ENCODE results near the gene CYTH4.
"Not testable (repeated sequence)": the region's sequence is repeated elsewhere in the genome, so short reads cannot be mapped to it uniquely, and the experiment has no call there.

Gene CYTH4, protein sequence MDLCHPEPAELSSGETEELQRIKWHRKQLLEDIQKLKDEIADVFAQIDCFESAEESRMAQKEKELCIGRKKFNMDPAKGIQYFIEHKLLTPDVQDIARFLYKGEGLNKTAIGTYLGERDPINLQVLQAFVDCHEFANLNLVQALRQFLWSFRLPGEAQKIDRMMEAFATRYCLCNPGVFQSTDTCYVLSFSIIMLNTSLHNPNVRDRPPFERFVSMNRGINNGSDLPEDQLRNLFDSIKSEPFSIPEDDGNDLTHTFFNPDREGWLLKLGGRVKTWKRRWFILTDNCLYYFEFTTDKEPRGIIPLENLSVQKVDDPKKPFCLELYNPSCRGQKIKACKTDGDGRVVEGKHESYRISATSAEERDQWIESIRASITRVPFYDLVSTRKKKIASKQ

DNA sequence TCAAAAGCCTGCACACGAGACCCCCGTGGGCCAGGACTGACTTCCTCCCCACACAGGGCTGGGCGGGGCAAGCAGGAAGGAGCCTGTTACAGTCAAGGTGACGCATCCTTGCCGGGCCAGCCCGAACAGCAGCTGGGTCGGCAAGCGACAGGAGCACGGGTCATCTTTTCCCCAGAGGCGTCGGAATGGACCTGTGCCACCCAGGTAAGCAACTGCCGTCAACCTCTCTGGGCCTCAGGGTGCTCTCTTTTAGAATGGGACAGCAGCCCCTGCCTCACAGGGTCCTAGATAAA lies at the start of gene CYTH4:
Gene CYTH4, plus strand, starts transcription at position 124 of the 293 bp plus-strand sequence. Its CDS starts 62 bp downstream, at position 186.
- no peak for DNase-seq

DNA sequence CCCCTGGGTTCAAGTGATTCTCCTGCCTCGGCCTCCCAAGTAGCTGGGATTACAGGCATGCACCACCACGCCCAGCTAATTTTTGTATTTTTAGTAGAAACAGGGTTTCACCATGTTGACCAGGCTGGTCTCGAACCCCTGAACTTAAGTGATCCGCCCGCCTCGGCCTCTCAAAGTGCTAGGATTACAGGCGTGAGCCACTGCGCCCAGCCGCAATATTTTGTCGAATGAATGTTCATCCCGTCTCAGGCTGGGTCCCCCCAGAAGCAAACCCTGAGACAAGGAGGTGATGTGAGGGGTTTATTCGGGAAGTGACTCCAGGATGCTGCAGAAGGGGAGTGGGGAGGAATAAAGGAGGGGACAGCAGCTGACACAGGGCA lies 48.9 kb upstream of the CYTH4 start:
- DNase-seq, result not testable (repeated sequence)

DNA sequence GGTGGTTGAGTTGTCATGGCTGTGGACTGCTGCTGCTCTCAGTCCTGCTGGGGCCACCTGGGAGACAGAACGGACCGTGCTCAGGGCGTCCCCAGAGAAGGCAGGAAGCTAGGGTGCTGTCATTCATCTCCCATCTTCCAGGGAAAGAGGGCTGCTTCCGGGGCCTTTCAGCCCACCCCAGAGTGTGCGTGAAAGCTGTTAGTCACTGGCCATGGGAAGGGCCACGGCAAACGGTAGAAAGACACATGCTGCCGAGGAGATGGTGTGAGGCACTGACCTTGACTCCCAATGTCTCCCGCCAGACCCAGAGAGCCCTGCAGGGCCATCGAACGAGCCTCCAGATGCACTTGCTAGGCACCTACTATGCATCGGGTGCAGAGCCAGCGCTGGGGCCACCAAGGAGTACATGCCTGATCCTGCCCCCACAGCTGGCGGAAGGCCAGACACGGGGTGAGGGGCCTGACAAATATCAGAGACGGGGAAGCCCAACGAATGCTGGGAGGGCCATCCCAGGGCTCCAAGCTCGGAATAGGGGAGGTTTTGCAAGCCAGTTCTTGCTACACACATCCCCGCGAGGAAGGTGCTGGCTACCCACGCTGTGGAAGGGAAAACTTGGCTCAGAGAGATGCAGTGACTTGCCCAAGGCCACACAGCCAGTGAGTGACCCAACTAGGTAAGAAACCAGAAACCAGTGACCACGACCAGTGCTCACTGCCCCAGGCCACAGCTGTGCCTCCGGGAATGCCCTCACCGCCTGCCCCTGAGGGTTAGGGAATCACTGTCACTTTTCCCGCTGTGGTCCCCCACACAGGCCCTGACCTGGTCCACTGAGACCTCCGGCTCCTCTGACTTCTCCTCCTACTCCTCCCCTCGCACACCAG lies 48.3 kb upstream of the CYTH4 start:
- no peak for DNase-seq

DNA sequence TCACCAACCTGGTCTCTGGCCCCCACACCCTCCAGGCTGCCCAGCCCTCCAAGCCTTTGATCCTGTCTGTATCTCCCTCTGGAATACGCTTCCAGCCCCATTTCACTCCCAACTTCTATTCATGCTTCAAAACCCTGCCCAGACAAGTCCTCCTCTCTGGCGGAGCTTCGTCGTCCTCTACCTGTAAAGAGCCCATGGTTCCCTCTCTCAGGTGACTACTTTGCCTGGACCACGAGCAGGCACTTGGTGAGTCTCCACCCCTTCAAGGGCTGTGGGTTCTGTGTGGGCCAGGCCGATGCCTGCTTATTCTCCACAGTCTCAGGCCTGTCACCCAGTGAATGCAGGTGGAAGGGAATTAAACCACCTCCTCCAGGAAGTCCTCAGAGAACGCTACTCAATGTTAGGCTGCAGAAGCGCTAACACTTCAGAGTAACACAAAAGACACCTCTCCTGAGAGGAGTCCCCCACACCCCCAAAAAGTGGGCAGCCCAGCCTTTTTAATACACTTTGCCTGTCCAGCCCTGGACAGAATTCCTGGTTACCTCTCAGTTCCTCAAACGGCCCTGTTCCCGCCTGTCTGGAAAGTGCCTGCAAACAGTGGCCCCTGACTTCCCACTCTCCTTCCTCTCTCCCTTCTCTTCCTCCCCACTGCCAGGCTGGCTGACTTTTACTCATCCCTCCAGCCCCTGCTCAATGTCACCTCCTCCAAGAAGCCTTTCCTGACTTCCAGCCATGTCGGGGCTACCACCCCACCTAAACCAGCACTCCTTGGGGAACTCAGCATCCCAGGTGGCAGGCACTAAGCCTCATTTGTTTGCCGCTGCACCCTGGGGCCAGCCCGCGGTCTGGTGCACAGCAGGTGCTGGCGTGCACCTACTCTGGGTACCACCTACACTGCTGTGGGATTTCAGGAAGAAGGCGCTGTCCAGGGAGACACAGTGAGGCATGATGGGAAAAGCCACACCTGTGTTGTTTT lies 47.3 kb upstream of the CYTH4 start:
- no peak for DNase-seq

DNA sequence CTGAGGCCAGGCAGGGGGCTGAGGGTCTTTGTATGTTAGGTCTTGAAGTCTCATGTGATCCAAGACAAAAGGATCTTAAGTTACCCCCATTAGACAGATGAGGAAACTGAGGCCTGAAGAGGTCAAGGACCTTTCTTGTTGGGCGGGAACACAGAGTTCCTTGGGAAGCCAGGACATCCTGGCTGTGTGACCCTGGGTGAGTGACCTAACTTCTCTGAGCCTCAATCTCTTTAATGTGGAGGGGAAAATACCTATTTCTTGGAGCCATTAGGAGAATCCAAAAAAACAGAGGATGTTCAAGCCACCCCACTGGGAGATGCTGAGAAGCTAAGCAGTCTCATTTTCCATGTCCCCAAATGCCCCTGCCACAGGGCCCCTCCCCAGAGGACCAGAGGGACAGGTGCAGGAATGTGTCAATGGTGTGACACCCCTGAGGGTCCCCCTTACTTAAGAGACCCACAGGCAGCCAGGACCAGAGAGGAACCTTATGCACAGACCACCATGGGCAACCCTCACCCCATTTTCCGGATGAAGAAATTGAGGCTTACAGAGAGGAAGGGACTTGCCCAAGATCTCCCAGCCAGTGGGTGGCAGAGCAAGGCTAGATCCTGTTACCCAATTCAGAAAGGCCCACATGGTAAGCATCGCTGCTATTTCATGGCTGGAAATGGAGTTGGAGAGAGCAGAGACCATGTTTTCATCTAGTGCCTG lies 46.3 kb upstream of the CYTH4 start:
- no peak for DNase-seq

DNA sequence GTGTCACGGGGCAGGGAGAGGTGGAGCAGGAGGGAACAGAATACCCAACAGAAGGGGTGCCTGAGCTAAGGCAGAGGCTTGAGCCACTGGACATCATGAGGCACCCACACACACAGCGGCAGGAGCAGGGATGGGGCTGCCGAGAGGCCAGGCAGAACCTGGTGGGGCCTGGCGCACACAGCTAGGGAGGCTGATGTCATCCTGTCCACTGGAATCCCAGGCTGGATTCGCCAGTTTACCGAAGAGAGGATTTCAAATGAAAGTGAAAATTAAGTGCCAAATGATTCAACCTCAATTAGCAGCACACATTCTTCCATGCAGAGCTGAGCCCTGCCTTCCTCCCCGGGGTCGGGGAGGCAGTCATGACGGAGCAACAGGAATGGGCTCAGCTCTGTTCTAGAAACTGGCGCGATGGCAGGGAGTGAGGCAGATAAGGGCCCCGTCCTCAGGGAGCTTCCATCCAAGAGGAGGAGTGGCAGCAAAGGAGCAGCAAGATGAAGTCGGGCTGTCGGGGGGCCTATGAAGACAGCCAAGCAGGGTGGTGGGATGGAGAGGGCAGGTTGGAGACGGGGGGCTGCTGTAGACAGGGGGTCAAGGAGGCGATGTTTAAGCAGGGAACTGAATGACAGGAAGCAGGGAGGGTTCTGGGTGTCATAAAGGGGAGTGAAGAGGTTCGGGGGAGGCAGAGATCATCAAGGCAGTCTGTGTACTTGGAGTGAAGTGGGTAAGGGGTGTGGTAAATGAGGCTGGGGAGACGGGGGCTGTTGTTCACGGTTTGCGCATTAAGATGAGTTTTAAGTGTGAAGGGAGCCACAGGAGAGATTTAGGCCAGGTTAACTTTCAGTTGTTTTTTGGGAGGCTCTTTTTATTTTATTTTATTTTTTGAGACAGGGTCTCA lies 44.7 kb upstream of the CYTH4 start:
- DNase-seq, result no peak

DNA sequence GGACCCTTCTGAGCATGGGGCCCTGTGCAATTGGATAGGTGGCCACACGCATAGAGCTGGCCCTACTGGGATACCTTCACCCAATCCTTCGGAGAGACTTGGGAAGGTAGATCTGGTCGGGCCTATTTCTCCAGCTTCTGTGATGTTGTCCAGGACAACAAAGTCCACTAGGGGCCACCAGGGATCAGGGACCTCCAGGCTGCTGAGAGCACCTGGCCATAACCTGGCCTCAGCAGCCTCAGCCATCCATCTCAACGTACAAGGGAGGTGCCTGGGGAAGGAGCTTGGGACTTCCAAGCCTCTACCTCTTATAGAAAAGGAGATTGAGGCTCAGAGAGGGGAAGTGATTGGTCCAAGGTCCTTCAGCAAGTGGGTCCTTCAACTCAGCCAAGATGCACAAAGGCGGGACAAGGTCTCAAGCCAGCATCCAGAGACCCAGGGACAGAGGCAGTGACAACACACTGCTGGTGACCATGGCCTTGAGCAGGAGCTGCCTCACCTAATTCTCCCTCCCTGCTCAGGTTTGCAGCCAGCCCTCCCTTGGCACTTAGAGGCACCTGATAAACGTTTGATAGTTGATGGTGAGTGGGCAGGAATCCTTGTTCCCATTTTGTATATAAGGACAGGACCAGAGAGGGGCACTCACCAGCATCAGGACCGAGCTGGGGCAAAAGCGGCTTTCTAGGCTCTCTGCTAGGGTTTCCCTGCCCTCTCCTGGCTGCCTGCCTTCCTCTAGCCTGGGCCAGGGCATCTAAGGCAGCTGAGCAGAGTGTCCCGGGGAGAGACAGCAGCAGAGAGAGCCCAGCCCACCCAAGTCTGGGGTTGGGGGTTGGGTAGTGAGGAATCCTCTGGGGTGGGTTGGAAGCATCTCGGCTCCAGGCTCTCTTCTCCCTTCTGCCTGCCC lies 42.7 kb upstream of the CYTH4 start:
- DNase-seq, result no peak

DNA sequence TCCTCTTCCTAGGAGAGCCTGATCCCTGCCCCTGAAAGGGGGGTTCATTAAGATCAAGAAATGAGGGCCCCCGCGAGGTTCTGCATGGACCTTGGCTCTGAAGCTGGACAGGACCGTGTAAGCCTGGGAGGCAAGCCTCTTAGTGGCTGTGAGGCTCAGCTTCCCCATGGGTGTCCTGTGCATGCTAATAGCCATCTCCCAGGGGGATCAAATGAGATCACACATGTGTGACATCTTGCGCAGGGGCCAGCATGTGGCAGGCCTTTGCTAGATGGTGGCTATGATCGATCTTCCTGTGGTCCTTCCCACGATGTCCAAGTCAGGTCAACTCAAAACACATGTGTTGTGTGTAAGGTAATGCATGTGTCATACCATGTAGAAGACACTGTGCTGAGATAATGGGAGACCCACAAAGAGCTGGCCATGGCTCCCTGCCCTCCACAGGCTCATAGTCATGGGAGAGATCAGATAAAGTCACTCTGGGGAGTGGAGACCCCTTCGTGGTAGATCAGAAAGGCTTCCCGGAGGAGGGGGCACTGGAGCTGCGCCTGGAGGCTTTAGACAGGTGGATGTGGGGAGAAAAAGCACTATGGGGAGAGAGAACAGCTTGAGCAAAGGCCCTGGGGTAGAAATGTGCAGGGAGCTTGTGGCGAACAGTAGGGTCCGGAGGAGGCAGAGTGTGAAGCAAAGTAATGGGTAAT lies 41.9 kb upstream of the CYTH4 start:
- no peak for DNase-seq

DNA sequence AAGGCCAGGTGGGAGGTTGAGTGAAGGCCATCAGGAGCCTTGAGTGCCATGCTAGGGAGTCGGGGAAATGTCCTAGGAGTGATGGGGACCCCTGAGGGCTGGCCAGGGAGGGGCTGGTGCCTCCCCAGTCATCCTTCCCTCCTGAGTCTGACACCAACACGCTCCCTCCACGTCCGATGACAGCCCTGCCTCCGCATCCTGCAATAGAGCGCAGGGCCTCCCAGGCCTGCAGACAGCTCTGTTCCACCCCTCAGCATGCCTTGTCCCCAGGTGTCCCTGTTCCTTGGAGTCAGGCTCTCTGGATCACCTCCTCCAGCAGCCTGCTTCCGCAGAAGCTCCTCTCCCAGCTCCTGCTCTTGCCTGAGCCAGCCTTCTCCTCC lies 41.4 kb upstream of the CYTH4 start:
- DNase-seq, result no peak

DNA sequence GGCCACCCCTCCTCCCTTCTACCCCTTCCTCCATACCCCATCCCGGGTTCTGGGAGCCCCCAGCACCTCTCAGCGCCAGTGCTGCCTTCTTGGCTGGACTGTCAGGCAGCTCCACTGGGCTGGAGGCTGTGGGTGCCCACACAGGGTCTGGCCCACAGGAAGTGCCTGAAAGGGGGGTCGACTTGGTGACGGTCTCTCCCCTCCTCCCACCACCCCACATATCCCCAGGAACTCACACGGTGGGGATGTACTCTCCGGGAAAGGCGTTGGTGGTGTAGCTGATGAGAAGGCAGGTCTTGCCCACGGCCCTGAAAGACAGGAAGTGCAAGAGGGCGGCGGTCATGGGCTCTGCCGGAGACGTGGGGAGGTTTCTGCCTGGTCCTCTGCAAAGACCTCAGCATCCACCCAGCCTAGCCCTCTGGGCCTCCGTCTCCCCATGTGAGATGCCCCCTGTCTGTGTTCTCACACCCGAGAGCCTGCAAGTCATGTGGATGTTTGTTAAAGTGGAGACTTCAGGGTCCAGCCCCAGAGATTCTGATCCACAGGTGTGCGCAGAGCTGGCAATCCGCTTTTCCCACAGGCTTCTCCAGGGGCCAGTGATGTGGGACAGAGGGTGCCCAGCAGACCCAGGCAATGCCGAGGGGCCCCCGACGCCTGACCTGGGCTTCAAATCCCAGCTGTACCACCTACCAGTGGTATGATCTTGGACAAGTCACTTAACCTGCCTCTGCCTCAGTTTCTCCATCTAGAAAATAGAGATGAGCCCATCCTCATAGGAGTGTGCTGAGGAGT lies 40.8 kb upstream of the CYTH4 start:
- no peak for DNase-seq

DNA sequence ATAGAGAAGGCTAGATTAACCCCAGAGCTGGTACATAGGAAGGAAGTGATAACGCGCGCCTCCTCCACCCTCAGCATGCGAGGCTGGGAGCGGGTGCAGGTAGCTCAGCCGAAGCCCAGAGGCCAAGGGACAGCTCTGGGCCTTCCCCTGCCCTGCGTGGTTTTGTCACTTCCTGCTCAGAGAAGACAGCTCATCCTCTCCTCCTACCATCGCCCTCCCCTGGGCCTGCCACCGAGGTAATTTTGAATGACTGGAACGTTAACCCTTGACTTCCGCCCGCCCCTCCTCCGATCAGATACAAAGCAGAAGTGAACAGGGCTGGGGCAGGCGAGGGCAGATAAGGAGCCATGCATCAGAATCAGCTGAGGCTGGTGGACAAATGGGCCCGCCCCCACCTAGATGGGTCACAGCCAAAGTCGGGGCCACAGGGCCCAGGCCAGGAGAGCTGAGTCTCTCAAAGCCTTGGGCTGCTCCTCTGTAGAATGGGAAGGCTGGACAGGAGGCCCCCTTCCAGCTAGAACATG lies 39.9 kb upstream of the CYTH4 start:
- no peak for DNase-seq

DNA sequence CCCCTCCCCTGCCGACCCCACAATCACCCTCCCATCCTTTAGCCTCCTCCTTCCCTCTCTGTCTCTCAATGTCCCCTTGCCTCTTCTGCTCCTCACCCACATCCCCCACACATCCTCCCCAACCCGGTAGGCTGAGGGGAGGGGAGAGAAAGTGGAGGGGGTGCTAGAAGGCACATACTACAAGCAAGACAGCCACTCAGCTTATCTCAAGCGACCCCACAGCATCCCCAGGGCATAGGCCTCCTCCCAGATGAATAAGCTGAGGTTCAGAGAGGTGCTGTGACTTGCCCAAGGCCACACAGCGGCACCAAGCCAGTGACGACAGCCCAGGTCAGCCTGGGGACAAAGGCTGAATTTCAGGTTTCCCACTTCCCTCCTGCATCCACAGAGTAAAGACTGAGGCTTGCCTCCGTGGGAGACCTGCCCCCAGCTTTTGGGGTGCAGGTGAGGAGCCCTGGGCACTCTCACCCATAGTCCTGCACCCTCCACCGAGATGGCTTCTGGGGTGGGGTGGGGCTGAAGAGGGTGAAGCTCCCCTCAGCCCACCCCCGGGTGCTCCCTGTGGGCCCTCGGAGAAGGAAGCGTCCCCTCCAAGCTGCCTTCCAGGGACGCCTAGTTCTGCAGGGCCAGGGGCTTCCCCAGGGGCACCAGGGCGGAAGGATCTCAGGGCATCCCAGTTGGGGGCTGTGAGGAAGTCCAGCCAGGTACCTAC lies 38.8 kb upstream of the CYTH4 start:
- DNase-seq, result no peak

DNA sequence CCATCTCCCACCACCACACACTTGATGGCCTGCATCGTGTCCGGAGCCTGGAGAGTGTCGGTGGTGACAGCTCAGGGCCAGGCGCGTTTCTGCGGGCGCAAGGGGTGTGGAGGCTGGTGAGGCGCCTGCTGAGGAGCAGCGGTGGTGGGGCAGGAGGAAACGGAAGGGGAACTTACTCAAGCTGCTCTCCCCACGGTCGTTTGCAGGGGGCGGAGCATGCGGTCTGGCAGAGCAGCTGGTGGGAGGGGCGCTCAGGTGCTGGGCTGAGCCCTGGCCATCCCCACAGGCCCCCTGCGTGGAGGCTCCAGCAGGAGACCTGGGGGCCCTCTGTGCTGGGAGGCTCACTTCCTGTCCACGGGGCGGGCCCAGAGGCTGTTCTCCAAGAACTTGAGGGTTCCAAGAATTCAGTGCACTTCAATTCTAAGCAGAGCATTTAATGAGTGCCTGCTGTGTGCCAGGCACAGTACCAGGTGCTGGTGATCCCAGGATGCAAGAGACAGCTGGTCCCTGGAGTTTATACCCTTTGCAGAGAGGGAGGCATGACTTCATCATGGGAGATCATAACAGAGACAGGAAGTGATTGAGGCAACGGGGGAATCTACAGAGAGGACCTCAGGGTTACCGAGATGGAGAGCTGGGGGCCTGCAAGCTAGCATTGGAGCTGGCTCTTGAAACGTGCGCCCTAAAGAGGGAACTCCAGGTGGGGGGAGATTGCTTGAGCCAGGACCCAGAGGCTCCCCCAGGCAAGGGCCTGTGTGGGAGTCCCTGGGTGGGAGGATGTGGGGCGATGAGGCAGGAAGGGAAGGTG lies 38.0 kb upstream of the CYTH4 start, which contains the start of gene RAC2:
Gene RAC2, minus strand, starts transcription at position 156 of the 808 bp plus-strand sequence. Its CDS starts 121 bp downstream, at position 35.
- peak; percentile 2 to 15 (median 8) for DNase-seq

DNA sequence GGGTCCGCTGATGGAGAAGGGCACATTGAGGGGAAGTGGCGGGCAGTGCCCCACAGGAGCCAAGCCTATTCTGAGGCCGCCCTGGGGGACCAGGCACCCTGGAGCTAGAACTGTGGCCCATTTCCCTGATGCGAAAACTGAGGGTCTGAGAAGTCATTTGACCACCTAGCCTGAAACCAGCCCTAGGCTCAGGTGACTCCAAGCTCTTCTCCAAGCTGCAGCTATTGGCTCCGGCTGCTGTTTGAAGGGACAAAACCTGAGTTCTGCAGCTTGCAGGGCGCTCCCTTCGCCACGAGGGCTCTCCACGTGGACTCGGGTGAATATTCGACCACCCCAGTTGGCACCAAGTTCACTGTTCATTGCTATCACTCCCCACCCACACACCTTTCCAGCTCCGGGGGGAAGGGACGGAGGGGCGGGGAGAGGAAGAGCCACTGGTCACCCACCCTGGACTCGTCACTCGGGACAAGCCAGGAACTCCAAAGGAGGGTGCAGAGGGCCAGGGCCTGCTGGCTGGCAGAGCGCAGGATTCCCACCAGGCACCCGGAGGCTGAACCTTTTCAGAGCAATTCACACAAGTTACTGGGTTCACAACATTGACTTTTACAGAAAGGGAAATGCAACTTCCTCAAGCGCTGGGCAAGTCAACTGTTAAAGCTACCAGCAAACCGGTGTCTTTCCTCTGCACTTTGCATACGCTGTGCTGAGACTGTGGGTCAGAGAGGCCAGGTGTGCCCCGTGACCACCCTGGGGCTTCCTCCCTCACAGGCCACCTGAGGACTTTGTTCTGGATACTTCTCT lies 37.2 kb upstream of the CYTH4 start:
- DNase-seq, result no peak

DNA sequence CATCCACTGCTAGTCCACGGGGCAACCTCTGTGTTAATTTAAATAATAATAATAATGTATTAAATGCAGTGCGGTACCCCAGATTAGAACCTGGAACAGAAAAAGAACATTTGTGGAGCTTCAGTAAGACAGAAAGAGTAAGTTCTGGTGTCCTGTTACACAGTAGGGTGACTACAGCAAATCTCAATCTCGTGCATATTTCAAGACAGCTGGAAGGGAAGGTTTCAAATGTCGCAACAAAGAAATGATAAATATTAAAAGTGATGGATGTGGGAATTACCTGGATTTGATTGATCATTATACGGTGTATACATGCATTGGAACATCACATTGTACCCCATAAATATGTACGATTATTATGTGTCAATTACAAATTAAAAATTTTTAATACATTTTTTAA lies 36.6 kb upstream of the CYTH4 start:
- DNase-seq, result no peak

DNA sequence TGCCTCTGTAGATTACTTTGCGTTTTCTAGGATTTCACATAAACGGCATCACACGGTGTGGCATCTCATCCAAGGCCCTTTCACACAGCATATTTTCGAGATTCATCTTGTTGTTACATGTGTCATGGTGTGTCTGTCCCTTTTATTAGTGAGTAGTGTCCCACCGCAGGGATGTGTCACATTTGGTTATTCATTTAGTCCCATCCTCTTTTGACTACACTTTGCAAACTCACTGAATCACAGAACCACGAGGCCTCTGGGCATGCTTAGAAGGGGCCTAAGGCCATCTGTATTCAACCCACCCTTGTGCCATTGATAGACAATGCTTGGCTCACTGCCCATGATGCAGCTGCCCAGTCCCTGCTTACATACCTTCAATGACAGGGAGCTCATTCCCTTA lies 34.1 kb upstream of the CYTH4 start:
- no peak for DNase-seq
